ENCODE data around the gene IPO9. TPM values are rescaled to one million over a fixed set of nuclear protein-coding genes. Genes with fewer than 3 reads are reported as not detected.

Gene IPO9
- total RNA-seq, 2 donors from 2014 or later: 16.9 to 18.9 TPM

GRCh38 chr1:201906336-201906735 is 77.4 kb downstream of the IPO9 start:
- 74% methylated on average over 3 of the region's 3 CpGs for WGBS
- H3K4me1 ChIP-seq (replicated peaks): no peaks in the 10 kb centered on the region
- no peak for DNase-seq (ENCODE audit: low spot score)
- H3K27ac ChIP-seq: peak overlapping the region; percentile 70 to 78
- no peak overlapping the region for H3K4me3 ChIP-seq
- no peaks in the 10 kb centered on the region for H3K36me3 ChIP-seq
- TF ChIP-seq CTCF (IDR thresholded peaks at IDR 0.05): no peak
- H3K27me3 ChIP-seq (replicated peaks; ENCODE audit: insufficient read depth): no peaks in the 10 kb centered on the region
- intact Hi-C loops (cut with DNase I): no loop called here
- H3K9me3 ChIP-seq: no peaks in the 10 kb centered on the region

- DNase-seq (ENCODE audit: low spot score): no peak
- WGBS: 85% methylated on average over 6 of the region's 6 CpGs
- Histone ChIP-seq H3K4me1 (replicated peaks) (no peaks in the 10 kb centered on the region), H3K9me3 (no peaks in the 10 kb centered on the region), H3K36me3 (no peaks in the 10 kb centered on the region), H3K4me3 (no peak overlapping the region), H3K27me3 (replicated peaks; ENCODE audit: insufficient read depth) (no peaks in the 10 kb centered on the region), H3K27ac (peak overlapping the region; percentile 70 to 78)
- intact Hi-C loops (cut with DNase I): no loop called here
- TF ChIP-seq POLR2AphosphoS5 (IDR thresholded peaks at IDR 0.05) (no peak), CTCF (IDR thresholded peaks at IDR 0.05) (no peak), POLR2A (IDR thresholded peaks at IDR 0.05) (no peak)
Observed at GRCh38 chr1:201907621-201908020, 78.7 kb downstream of the IPO9 start.

- no peaks in the 10 kb centered on the region for H3K9me3 ChIP-seq
- DNase-seq (ENCODE audit: low spot score): no peak
- H3K27ac ChIP-seq: peak overlapping the region; percentile 53 to 63
- no peaks in the 10 kb centered on the region for H3K4me1 ChIP-seq (replicated peaks)
- no peaks in the 10 kb centered on the region for H3K36me3 ChIP-seq
- H3K4me3 ChIP-seq: no peak overlapping the region
- no peaks in the 10 kb centered on the region for H3K27me3 ChIP-seq (replicated peaks; ENCODE audit: insufficient read depth)
- TF ChIP-seq POLR2A (IDR thresholded peaks at IDR 0.05) (no peak), CTCF (IDR thresholded peaks at IDR 0.05) (no peak), POLR2AphosphoS5 (IDR thresholded peaks at IDR 0.05) (no peak)
- 64% methylated on average over 4 of the region's 4 CpGs for WGBS
- intact Hi-C loops (cut with DNase I): no loop called here
Observed at GRCh38 chr1:201911826-201912571, 83.0 kb downstream of the IPO9 start.

GRCh38 chr1:201912832-201913231 is 83.9 kb downstream of the IPO9 start:
- no peaks in the 10 kb centered on the region for H3K4me1 ChIP-seq (replicated peaks)
- DNase-seq (ENCODE audit: low spot score): no peak
- no peak overlapping the region for H3K4me3 ChIP-seq

More at GRCh38 chr1:201912832-201913231, 83.9 kb downstream of the IPO9 start:
- Histone ChIP-seq H3K36me3 (no peaks in the 10 kb centered on the region), H3K27ac (peak overlapping the region; percentile 53 to 63), H3K27me3 (replicated peaks; ENCODE audit: insufficient read depth) (no peaks in the 10 kb centered on the region), H3K9me3 (no peaks in the 10 kb centered on the region)
- TF ChIP-seq CTCF (IDR thresholded peaks at IDR 0.05): no peak
- no peak for TF ChIP-seq POLR2AphosphoS5 (IDR thresholded peaks at IDR 0.05)
- TF ChIP-seq POLR2A (IDR thresholded peaks at IDR 0.05): no peak
- intact Hi-C loops (cut with DNase I): no loop called here
- 45% methylated on average over 5 of the region's 5 CpGs for WGBS

Measured in prostate gland (tissue), 2 donors.